ENCODE data around the gene COMT. TPM values are rescaled to one million over a fixed set of nuclear protein-coding genes. Genes with fewer than 3 reads are reported as not detected.

The COMT gene
- total and polyA plus RNA-seq, 2 experiments from 2014 or later, result 29.6 to 29.8 TPM

- no peak for TF ChIP-seq EZH2phosphoT487 (IDR thresholded peaks at IDR 0.05; ENCODE audit: unreplicated experiment)
- TF ChIP-seq JUNB (IDR thresholded peaks at IDR 0.05; ENCODE audit: unreplicated experiment), result no peak
- TF ChIP-seq ETS1 (IDR thresholded peaks at IDR 0.05), result no peak
- TF ChIP-seq REST (IDR thresholded peaks at IDR 0.05; ENCODE audit: unreplicated experiment), result no peak
- TF ChIP-seq STAT1 (IDR thresholded peaks at IDR 0.05; ENCODE audit: unreplicated experiment), result no peak
- no peak for TF ChIP-seq CREB1 (CRISPR knock-in tag; IDR thresholded peaks at IDR 0.05; ENCODE audit: low read depth)
These were observed 44.8 kb upstream of the COMT start (continued) for GRCh38 chr22:19896665-19897355.

GRCh38 chr22:19897726-19898125, 43.8 kb upstream of the COMT start:
- no peaks in the 10 kb centered on the region for H3K79me2 ChIP-seq (replicated peaks; ENCODE audit: insufficient read depth)
- TF ChIP-seq STAT1 (IDR thresholded peaks at IDR 0.05; ENCODE audit: unreplicated experiment) (no peak), POLR2AphosphoS5 (IDR thresholded peaks at IDR 0.05; ENCODE audit: low read depth) (no peak), CTCF (conservative IDR thresholded peaks at IDR 0.05; ENCODE audit: low read depth in 2 of 2) (no peak)
- TF ChIP-seq, protein P1, sequence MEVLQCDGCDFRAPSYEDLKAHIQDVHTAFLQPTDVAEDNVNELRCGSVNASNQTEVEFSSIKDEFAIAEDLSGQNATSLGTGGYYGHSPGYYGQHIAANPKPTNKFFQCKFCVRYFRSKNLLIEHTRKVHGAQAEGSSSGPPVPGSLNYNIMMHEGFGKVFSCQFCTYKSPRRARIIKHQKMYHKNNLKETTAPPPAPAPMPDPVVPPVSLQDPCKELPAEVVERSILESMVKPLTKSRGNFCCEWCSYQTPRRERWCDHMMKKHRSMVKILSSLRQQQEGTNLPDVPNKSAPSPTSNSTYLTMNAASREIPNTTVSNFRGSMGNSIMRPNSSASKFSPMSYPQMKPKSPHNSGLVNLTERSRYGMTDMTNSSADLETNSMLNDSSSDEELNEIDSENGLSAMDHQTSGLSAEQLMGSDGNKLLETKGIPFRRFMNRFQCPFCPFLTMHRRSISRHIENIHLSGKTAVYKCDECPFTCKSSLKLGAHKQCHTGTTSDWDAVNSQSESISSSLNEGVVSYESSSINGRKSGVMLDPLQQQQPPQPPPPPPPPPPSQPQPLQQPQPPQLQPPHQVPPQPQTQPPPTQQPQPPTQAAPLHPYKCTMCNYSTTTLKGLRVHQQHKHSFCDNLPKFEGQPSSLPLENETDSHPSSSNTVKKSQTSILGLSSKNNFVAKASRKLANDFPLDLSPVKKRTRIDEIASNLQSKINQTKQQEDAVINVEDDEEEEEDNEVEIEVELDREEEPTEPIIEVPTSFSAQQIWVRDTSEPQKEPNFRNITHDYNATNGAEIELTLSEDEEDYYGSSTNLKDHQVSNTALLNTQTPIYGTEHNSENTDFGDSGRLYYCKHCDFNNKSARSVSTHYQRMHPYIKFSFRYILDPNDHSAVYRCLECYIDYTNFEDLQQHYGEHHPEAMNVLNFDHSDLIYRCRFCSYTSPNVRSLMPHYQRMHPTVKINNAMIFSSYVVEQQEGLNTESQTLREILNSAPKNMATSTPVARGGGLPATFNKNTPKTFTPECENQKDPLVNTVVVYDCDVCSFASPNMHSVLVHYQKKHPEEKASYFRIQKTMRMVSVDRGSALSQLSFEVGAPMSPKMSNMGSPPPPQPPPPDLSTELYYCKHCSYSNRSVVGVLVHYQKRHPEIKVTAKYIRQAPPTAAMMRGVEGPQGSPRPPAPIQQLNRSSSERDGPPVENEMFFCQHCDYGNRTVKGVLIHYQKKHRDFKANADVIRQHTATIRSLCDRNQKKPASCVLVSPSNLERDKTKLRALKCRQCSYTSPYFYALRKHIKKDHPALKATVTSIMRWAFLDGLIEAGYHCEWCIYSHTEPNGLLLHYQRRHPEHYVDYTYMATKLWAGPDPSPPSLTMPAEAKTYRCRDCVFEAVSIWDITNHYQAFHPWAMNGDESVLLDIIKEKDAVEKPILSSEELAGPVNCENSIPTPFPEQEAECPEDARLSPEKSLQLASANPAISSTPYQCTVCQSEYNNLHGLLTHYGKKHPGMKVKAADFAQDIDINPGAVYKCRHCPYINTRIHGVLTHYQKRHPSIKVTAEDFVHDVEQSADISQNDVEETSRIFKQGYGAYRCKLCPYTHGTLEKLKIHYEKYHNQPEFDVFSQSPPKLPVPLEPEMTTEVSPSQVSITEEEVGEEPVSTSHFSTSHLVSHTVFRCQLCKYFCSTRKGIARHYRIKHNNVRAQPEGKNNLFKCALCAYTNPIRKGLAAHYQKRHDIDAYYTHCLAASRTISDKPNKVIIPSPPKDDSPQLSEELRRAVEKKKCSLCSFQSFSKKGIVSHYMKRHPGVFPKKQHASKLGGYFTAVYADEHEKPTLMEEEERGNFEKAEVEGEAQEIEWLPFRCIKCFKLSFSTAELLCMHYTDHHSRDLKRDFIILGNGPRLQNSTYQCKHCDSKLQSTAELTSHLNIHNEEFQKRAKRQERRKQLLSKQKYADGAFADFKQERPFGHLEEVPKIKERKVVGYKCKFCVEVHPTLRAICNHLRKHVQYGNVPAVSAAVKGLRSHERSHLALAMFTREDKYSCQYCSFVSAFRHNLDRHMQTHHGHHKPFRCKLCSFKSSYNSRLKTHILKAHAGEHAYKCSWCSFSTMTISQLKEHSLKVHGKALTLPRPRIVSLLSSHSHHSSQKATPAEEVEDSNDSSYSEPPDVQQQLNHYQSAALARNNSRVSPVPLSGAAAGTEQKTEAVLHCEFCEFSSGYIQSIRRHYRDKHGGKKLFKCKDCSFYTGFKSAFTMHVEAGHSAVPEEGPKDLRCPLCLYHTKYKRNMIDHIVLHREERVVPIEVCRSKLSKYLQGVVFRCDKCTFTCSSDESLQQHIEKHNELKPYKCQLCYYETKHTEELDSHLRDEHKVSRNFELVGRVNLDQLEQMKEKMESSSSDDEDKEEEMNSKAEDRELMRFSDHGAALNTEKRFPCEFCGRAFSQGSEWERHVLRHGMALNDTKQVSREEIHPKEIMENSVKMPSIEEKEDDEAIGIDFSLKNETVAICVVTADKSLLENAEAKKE (CRISPR knock-in tag; IDR thresholded peaks at IDR 0.05), result no peak

More at GRCh38 chr22:19897726-19898125, 43.8 kb upstream of the COMT start:
- H3K27me3 Mint-ChIP-seq (ENCODE audit: insufficient read depth, low read depth, poor library complexity), result peaks cover 5% of the 10 kb centered on the region
- Histone ChIP-seq H3K27ac (ENCODE audit: low read depth) (no peak overlapping the region), H4K20me1 (replicated peaks; ENCODE audit: insufficient read depth) (no peaks in the 10 kb centered on the region), H3F3A (replicated peaks; ENCODE audit: low read depth) (peaks cover 5% of the 10 kb centered on the region; the same call in 1 of the 2 replicates), H2AFZ (no peak overlapping the region), H3K9me2 (ENCODE audit: insufficient read depth) (no peaks in the 10 kb centered on the region), H3K4me3 (no peak overlapping the region), H3K36me3 (ENCODE audit: insufficient read depth) (no peaks in the 10 kb centered on the region), H3K4me2 (no peak overlapping the region), H3K4me1 (ENCODE audit: insufficient read depth) (0 out of 2 replicates have a peak, but pooled peaks cover 1% of the 10 kb centered on the region), H3K27me3 (ENCODE audit: insufficient read depth) (no peaks in the 10 kb centered on the region)
- no peaks in the 10 kb centered on the region for H3K9me3 Mint-ChIP-seq
- H3K36me3 Mint-ChIP-seq (ENCODE audit: low read depth), result no peaks in the 10 kb centered on the region
- no peak overlapping the region for H3K4me3 Mint-ChIP-seq
- no peak for ATAC-seq
- no peak overlapping the region for H3K27ac Mint-ChIP-seq
- DNase-seq (ENCODE audit: low spot score), result no peak
- peaks cover 11% of the 10 kb centered on the region for H3K4me1 Mint-ChIP-seq

All from GM23338 (cell line).